Panc1 (cell line): ENCODE measurements around the gene MAEA. TPM values are rescaled to one million over a fixed set of nuclear protein-coding genes. Genes with fewer than 3 reads are reported as not detected.

Experiments used
- ATAC-seq: fragments of 200-7000 bp; cut with Tn5 transposase; 2 replicates; pipeline ENCODE4 v1.9.1; 2020; ENCODE audit warnings: mild to moderate bottlenecking, moderate library complexity
- BruUV-seq: library from RNA; stranded (reverse); fragments of 400-500 nt; replicated peaks from 2 replicates; lab custom pipeline; 2021; lab: Mats Ljungman, UMichigan
- CTCF ChIA-PET: fragments of 300-600 bp; sonication (Branson Sonifier 250); formaldehyde crosslinking; loops from one replicate; lab custom pipeline; 2022; ENCODE audit warnings: antibody characterized with exemption; lab: Charles Lee
- POLR2A ChIA-PET: fragments of 300-600 bp; sonication (Branson Sonifier 250); formaldehyde crosslinking; loops from one replicate; lab custom pipeline; 2022; ENCODE audit warnings: antibody characterized with exemption; lab: Charles Lee
- DNase-seq: peaks from one replicate; pipeline ENCODE4 v3.0.0-alpha.2; 2010; ENCODE audit warnings: low read depth, low spot score
- H3K27ac ChIP-seq: 2 replicates; pipeline ENCODE4 v1.5.1; 2011; ENCODE audit warnings: mild to moderate bottlenecking, low read length, inconsistent platforms
- H3K27me3 ChIP-seq: fragments of 200-500 bp; sonication (Bioruptor generic); 2 replicates; pipeline ENCODE4 v1.6.0; 2014; ENCODE audit warnings: low read length, inconsistent platforms; ENCODE audit not compliant: control insufficient read depth, insufficient read depth
- H3K36me3 ChIP-seq: fragments of 200-500 bp; sonication (Bioruptor generic); 2 replicates; pipeline ENCODE4 v1.5.1; 2014; ENCODE audit warnings: inconsistent platforms, mild to moderate bottlenecking, low read length, moderate library complexity; ENCODE audit not compliant: control insufficient read depth, insufficient read depth
- H3K4me1 ChIP-seq: 2 replicates; pipeline ENCODE4 v1.5.1; 2011; ENCODE audit warnings: inconsistent platforms, mild to moderate bottlenecking, low read length, moderate library complexity; ENCODE audit not compliant: control insufficient read depth, insufficient read depth
- H3K4me3 ChIP-seq, 2 experiments: 2 replicates each; pipeline ENCODE4 v1.5.1; 2011 to 2012; ENCODE audit warnings: low read depth in 2 of 2, low read length in 2 of 2, mild to moderate bottlenecking in 2 of 2, inconsistent platforms in 1 of 2, moderate library complexity in 1 of 2
- H3K9me3 ChIP-seq: fragments of 200-500 bp; sonication (Bioruptor generic); 2 replicates; pipeline ENCODE4 v1.5.1; 2014; ENCODE audit warnings: low read depth, mild to moderate bottlenecking, inconsistent platforms, low read length, moderate library complexity; ENCODE audit not compliant: control insufficient read depth, insufficient read depth
- POLR2AphosphoS5 ChIP-seq: IDR thresholded peaks from 2 replicates; pipeline ENCODE4 v1.6.1; 2012; ENCODE audit warnings: mild to moderate bottlenecking, low read depth, low read length, moderate library complexity
- SIN3A ChIP-seq: IDR thresholded peaks from 2 replicates; pipeline ENCODE4 v1.6.1; 2012; ENCODE audit warnings: low read depth, mild to moderate bottlenecking, low read length, moderate library complexity, borderline replicate concordance; ENCODE audit not compliant: insufficient read depth
- TCF7L2 ChIP-seq: IDR thresholded peaks from 2 replicates; pipeline ENCODE4 v1.6.1; 2011; ENCODE audit warnings: mild to moderate bottlenecking, low read depth, low read length, inconsistent platforms
- in situ Hi-C: cut with HindIII; loops from 2 replicates; pipeline ENCODE4 v1.10.0; 2016; ENCODE audit warnings: low sequenced_read_pairs, low pct_unique_long_range_greater_than_20kb
- intact Hi-C: fragments of 100-400 bp; cut with micrococcal nuclease; formaldehyde crosslinking; loops from one replicate; pipeline ENCODE4 v1.10.0; 2022; ENCODE audit not compliant: unreplicated experiment
- total RNA-seq: library from RNA; stranded (reverse); gene quantifications from one replicate; pipeline ENCODE4 v1.2.1, GENCODE V29; 2021; ENCODE audit not compliant: unreplicated experiment
- TF ChIP-seq, protein P1 (sequence below): fragments of 450-650 bp; IDR thresholded peaks from 2 replicates; pipeline ENCODE4 v1.5.1; 2017; ENCODE audit warnings: mild to moderate bottlenecking
- TF ChIP-seq, protein P2 (sequence below), 2 experiments: IDR thresholded peaks; 2 replicates each; pipeline ENCODE4 v1.6.1; 2011 to 2012; ENCODE audit warnings: low read depth in 2 of 2, control low read depth in 1 of 2, low read length in 1 of 2, mild to moderate bottlenecking in 1 of 2, moderate library complexity in 1 of 2; ENCODE audit not compliant: insufficient read depth in 1 of 2

The MAEA gene
- total RNA-seq, 1 experiment from 2014 or later, result 62.3 TPM

DNA sequence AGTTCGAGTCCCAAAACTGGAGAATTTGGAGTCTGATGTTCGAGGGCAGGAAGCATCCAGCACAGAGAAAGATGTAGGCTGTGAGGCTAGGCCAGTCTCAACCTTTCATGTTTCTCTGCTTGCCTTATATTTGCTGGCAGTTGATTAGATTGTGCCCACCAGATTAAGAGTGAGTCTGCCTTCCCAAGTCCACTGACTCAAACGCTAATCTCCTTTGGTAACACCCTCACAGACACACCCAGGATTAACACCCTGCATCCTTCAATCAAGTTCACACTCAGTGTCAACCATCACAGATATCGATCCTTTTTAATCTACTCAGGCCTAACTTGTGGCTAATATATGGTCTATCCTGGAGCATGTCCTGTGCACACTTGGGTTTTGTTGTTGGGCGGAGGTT is 18.0 kb upstream of the MAEA start:
- DNase-seq, result no peak
- BruUV-seq, result no TSS peak
- intact Hi-C loops (no loop called here), in situ Hi-C loops (no loop called here)
- Histone ChIP-seq H3K9me3 (no peaks in the 10 kb centered on the region), H3K4me3 (no peak overlapping the region), H3K27ac (no peak overlapping the region), H3K4me1 (no peaks in the 10 kb centered on the region), H3K36me3 (no peaks in the 10 kb centered on the region), H3K27me3 (no peaks in the 10 kb centered on the region)
- CTCF ChIA-PET, result no interaction called here
- TF ChIP-seq, protein P1, sequence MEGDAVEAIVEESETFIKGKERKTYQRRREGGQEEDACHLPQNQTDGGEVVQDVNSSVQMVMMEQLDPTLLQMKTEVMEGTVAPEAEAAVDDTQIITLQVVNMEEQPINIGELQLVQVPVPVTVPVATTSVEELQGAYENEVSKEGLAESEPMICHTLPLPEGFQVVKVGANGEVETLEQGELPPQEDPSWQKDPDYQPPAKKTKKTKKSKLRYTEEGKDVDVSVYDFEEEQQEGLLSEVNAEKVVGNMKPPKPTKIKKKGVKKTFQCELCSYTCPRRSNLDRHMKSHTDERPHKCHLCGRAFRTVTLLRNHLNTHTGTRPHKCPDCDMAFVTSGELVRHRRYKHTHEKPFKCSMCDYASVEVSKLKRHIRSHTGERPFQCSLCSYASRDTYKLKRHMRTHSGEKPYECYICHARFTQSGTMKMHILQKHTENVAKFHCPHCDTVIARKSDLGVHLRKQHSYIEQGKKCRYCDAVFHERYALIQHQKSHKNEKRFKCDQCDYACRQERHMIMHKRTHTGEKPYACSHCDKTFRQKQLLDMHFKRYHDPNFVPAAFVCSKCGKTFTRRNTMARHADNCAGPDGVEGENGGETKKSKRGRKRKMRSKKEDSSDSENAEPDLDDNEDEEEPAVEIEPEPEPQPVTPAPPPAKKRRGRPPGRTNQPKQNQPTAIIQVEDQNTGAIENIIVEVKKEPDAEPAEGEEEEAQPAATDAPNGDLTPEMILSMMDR, result no peak
- TF ChIP-seq, protein P2, sequence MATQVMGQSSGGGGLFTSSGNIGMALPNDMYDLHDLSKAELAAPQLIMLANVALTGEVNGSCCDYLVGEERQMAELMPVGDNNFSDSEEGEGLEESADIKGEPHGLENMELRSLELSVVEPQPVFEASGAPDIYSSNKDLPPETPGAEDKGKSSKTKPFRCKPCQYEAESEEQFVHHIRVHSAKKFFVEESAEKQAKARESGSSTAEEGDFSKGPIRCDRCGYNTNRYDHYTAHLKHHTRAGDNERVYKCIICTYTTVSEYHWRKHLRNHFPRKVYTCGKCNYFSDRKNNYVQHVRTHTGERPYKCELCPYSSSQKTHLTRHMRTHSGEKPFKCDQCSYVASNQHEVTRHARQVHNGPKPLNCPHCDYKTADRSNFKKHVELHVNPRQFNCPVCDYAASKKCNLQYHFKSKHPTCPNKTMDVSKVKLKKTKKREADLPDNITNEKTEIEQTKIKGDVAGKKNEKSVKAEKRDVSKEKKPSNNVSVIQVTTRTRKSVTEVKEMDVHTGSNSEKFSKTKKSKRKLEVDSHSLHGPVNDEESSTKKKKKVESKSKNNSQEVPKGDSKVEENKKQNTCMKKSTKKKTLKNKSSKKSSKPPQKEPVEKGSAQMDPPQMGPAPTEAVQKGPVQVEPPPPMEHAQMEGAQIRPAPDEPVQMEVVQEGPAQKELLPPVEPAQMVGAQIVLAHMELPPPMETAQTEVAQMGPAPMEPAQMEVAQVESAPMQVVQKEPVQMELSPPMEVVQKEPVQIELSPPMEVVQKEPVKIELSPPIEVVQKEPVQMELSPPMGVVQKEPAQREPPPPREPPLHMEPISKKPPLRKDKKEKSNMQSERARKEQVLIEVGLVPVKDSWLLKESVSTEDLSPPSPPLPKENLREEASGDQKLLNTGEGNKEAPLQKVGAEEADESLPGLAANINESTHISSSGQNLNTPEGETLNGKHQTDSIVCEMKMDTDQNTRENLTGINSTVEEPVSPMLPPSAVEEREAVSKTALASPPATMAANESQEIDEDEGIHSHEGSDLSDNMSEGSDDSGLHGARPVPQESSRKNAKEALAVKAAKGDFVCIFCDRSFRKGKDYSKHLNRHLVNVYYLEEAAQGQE (IDR thresholded peaks at IDR 0.05; ENCODE audit: insufficient read depth in 1 of 2, low read depth in 2 of 2, low read length in 1 of 2), result no peak
- ATAC-seq, result no peak
- POLR2A ChIA-PET, result no interaction called here

DNA sequence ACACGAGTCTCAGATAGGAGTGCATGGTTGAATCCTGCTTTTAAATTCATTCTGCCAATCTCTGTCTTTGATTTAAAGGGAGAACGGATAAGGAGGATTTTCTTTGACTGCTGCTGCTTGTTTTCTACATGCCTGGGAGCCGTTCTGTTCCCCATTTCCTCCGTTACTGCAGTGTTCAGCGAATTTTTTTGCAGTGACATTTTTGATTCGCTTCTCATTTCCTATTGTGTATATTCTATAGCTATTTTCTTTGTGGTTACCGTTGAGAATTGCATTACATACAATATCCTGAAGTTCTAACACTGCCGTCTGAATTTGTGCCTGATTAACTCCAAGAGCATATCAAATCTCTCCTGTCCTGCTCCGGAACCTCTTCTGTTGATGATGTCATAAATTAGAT is 14.8 kb upstream of the MAEA start:
- Histone ChIP-seq H3K4me1 (no peaks in the 10 kb centered on the region), H3K36me3 (no peaks in the 10 kb centered on the region), H3K4me3 (no peak overlapping the region), H3K27me3 (no peaks in the 10 kb centered on the region), H3K9me3 (no peaks in the 10 kb centered on the region), H3K27ac (no peak overlapping the region)
- no peak for DNase-seq
- ChIA-PET POLR2A (no interaction called here), CTCF (interaction anchor here (0.6 kb wide), 1 partner anchor 9 kb away, joined by 3 read pairs; no protein-coding TSS in a partner anchor)
- TF ChIP-seq POLR2AphosphoS5 (no peak), TCF7L2 (no peak), SIN3A (no peak)
- TF ChIP-seq, protein P1, result no peak
- TF ChIP-seq, protein P2 (IDR thresholded peaks at IDR 0.05; ENCODE audit: insufficient read depth in 1 of 2, low read depth in 2 of 2, low read length in 1 of 2), result no peak
- in situ Hi-C loops, result no loop called here
- BruUV-seq, result no TSS peak
- intact Hi-C loops, result no loop called here
- ATAC-seq, result no peak
